Measurements from ENCODE around the gene SLC6A3.

SLC6A3 gene

DNA sequence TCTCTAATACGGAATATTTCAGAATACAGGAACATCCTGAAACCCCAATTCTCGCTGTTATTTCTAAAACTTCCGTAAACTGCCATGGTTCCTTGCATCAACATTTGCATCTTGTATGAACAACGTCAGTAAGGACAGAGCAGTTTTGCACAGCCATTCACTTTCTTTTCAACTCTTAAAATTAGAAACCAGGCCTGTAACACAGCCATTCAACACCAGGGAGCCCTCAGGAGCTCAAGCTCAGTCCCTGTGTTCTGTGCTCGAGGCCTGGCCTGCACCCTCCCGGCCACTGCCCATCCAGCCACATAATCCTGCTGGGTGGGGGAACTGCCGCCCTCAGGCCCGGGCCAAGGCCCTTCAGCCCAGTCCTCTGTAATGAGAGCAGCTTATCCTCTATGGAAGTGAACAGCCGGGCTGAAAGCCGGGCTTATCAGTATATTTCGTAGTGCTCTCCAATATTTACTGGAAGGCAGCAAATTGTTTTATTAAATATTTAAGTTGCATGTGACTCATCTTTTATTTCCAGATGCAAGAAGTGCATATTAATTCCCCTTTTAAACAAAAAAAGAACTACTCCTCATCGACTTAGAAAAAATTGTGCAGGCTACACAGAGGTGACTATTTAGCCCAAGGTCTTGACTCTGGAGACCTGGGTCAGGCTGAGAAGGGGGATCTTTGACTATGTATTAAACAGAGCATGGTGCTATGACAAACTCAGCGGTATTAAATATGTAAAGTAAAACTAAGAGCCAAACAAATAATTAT, 33.2 kb upstream of the SLC6A3 start:
- Histone ChIP-seq H3K27me3 (ENCODE audit: insufficient read depth, poor library complexity, severe bottlenecking) (no peaks in the 10 kb centered on the region), H3K4me3 (replicated peaks; ENCODE audit: insufficient read depth, low read length) (no peak overlapping the region), H3K27ac (replicated peaks) (peak overlapping the region; percentile 37)
- TF ChIP-seq POLR2AphosphoS5 (IDR thresholded peaks at IDR 0.05; ENCODE audit: low read depth): no peak
- no peak for TF ChIP-seq SPI1 (IDR thresholded peaks at IDR 0.05; ENCODE audit: borderline replicate concordance, low read depth)
- TF ChIP-seq, protein P1, sequence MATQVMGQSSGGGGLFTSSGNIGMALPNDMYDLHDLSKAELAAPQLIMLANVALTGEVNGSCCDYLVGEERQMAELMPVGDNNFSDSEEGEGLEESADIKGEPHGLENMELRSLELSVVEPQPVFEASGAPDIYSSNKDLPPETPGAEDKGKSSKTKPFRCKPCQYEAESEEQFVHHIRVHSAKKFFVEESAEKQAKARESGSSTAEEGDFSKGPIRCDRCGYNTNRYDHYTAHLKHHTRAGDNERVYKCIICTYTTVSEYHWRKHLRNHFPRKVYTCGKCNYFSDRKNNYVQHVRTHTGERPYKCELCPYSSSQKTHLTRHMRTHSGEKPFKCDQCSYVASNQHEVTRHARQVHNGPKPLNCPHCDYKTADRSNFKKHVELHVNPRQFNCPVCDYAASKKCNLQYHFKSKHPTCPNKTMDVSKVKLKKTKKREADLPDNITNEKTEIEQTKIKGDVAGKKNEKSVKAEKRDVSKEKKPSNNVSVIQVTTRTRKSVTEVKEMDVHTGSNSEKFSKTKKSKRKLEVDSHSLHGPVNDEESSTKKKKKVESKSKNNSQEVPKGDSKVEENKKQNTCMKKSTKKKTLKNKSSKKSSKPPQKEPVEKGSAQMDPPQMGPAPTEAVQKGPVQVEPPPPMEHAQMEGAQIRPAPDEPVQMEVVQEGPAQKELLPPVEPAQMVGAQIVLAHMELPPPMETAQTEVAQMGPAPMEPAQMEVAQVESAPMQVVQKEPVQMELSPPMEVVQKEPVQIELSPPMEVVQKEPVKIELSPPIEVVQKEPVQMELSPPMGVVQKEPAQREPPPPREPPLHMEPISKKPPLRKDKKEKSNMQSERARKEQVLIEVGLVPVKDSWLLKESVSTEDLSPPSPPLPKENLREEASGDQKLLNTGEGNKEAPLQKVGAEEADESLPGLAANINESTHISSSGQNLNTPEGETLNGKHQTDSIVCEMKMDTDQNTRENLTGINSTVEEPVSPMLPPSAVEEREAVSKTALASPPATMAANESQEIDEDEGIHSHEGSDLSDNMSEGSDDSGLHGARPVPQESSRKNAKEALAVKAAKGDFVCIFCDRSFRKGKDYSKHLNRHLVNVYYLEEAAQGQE (IDR thresholded peaks at IDR 0.05; ENCODE audit: insufficient replicate concordance, low read depth): no peak
- TF ChIP-seq, protein P2, sequence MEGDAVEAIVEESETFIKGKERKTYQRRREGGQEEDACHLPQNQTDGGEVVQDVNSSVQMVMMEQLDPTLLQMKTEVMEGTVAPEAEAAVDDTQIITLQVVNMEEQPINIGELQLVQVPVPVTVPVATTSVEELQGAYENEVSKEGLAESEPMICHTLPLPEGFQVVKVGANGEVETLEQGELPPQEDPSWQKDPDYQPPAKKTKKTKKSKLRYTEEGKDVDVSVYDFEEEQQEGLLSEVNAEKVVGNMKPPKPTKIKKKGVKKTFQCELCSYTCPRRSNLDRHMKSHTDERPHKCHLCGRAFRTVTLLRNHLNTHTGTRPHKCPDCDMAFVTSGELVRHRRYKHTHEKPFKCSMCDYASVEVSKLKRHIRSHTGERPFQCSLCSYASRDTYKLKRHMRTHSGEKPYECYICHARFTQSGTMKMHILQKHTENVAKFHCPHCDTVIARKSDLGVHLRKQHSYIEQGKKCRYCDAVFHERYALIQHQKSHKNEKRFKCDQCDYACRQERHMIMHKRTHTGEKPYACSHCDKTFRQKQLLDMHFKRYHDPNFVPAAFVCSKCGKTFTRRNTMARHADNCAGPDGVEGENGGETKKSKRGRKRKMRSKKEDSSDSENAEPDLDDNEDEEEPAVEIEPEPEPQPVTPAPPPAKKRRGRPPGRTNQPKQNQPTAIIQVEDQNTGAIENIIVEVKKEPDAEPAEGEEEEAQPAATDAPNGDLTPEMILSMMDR (IDR thresholded peaks at IDR 0.05; ENCODE audit: insufficient read depth, low read length): no peak
- no peak for TF ChIP-seq GABPA (IDR thresholded peaks at IDR 0.05; ENCODE audit: low read depth)
- no peak for DNase-seq (ENCODE audit: low read depth in 1 of 2, low spot score in 1 of 2)

DNA sequence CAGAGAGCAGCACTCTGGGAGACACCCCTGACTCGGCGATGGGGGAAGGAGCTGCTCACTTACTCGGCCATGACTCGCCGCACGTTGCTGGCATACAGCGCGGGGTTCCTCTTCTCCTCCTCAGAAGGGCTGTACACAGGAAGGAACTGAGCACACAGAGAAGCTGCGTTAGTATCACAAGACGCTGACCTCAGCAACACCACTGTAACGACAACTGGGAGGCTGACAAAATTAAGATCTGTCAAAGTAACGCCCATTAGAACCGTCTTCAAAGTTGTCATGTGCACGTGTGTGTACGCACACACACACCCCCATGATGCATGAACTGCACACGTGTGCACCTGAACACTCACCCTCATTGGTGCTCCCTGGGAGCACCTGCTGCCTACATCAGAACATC, 32.1 kb upstream of the SLC6A3 start:
- H3K27me3 ChIP-seq (ENCODE audit: insufficient read depth, poor library complexity, severe bottlenecking): no peaks in the 10 kb centered on the region
- DNase-seq (ENCODE audit: low read depth in 1 of 2, low spot score in 1 of 2): peak; percentile 86 to 90
- TF ChIP-seq SPI1 (IDR thresholded peaks at IDR 0.05; ENCODE audit: borderline replicate concordance, low read depth): peak; percentile 83
- TF ChIP-seq, protein P1 (IDR thresholded peaks at IDR 0.05; ENCODE audit: insufficient replicate concordance, low read depth): no peak
- no peak overlapping the region for H3K4me3 ChIP-seq (replicated peaks; ENCODE audit: insufficient read depth, low read length)
- peak overlapping the region; percentile 52 for H3K27ac ChIP-seq (replicated peaks)

DNA sequence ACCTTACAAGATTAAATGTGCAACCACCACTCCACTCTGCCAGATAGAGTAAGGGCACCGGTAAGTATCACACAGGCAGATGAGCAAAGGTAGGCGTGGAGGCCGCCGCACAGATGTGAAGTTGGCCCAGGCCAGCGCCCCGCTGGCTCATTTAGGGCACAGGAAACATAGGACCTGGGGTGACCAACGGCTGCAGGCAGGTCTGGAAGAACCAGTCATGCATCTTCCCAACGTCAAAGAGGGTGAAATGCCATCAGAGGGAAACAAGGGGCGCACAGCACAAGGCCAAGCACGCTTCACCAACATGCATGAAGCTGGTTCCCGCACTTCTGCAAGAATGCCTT, 31.7 kb upstream of the SLC6A3 start:
- Histone ChIP-seq H3K4me3 (replicated peaks; ENCODE audit: insufficient read depth, low read length) (no peak overlapping the region), H3K27ac (replicated peaks) (peak overlapping the region; percentile 52), H3K27me3 (ENCODE audit: insufficient read depth, poor library complexity, severe bottlenecking) (no peaks in the 10 kb centered on the region)
- TF ChIP-seq POLR2AphosphoS5 (IDR thresholded peaks at IDR 0.05; ENCODE audit: low read depth) (no peak), SPI1 (IDR thresholded peaks at IDR 0.05; ENCODE audit: borderline replicate concordance, low read depth) (no peak), GABPA (IDR thresholded peaks at IDR 0.05; ENCODE audit: low read depth) (no peak)
- TF ChIP-seq, protein P1 (IDR thresholded peaks at IDR 0.05; ENCODE audit: insufficient replicate concordance, low read depth): no peak
- TF ChIP-seq, protein P2 (IDR thresholded peaks at IDR 0.05; ENCODE audit: insufficient read depth, low read length): no peak
- no peak for DNase-seq (ENCODE audit: low read depth in 1 of 2, low spot score in 1 of 2)
